ENCODE measurements around the gene WFIKKN1. TPM values are rescaled to one million over a fixed set of nuclear protein-coding genes. Genes with fewer than 3 reads are reported as not detected.
"Not testable (repeated sequence)": the region's sequence is repeated elsewhere in the genome, so short reads cannot be mapped to it uniquely, and the experiment has no call there.

Gene WFIKKN1
- total and polyA plus RNA-seq, 2 donors (not counting 1 experiment from before 2014, with no cell fraction given), result 0.64 to 0.84 TPM

GRCh38 chr16:596736-597060 is 34.1 kb upstream of the WFIKKN1 start:
- DNase-seq (no peak), ATAC-seq (ENCODE audit: low read depth) (no peak)
- Histone ChIP-seq H3K79me2 (ENCODE audit: control insufficient read depth, insufficient read depth, low read length) (peaks cover 69% of the 10 kb centered on the region), H3K36me3 (replicated peaks in 1 of 2; ENCODE audit: control extremely low read depth in 1 of 2, control insufficient read depth in 1 of 2, extremely low read depth in 1 of 2, insufficient read depth in 2 of 2, low read length in 1 of 2) (peaks cover 0 to 13% of the 10 kb centered on the region in 2 experiments), H3K9ac (ENCODE audit: low read length) (no peak overlapping the region), H2AFZ (ENCODE audit: insufficient read depth, low read depth, low read length, poor library complexity, severe bottlenecking) (no peak overlapping the region), H3K9me3 (ENCODE audit: control extremely low read depth in 1 of 3, control insufficient read depth in 2 of 3, insufficient read depth in 1 of 3, low read length in 2 of 3) (peaks cover 0 to 7% (median 0%) of the 10 kb centered on the region in 3 donors), H4K20me1 (ENCODE audit: control insufficient read depth, insufficient read depth, low read length, poor library complexity, severe bottlenecking) (peaks cover 43% of the 10 kb centered on the region), H3K4me3 (ENCODE audit: control extremely low read depth in 1 of 5, extremely low read depth in 1 of 5, insufficient read depth in 1 of 5, low read depth in 2 of 5, low read length in 4 of 5) (no peak overlapping the region), H3K4me2 (replicated peaks; ENCODE audit: low read depth, low read length, poor library complexity, severe bottlenecking) (no peak overlapping the region), H3K27ac (ENCODE audit: low read length in 2 of 2) (no peak overlapping the region), H3K27me3 (replicated peaks in 1 of 4; ENCODE audit: control extremely low read depth in 1 of 4, control insufficient read depth in 3 of 4, insufficient read depth in 4 of 4, low read length in 3 of 4) (no peaks in the 10 kb centered on the region), H3K4me1 (ENCODE audit: control insufficient read depth in 2 of 2, insufficient read depth in 2 of 2, low read length in 2 of 2) (peaks cover 0 to 5% of the 10 kb centered on the region in 2 donors)
- H3K4me1 Mint-ChIP-seq, result peaks cover 25% of the 10 kb centered on the region
- intact Hi-C loops (cut with micrococcal nuclease), result no loop called here
- ChIA-PET POLR2A (no interaction called here), CTCF (interaction anchor here (0.7 kb wide), 1 partner anchor 10 kb away, joined by 3 read pairs; no protein-coding TSS in a partner anchor)
- H3K27ac Mint-ChIP-seq, result no peak overlapping the region
- no peaks in the 10 kb centered on the region for H3K27me3 Mint-ChIP-seq
- H3K9me3 Mint-ChIP-seq (ENCODE audit: insufficient read depth), result no peaks in the 10 kb centered on the region
- WGBS (ENCODE audit: insufficient coverage), result 99% methylated on average over 12 of the region's 12 CpGs
- no peak for TF ChIP-seq EZH2 (IDR thresholded peaks at IDR 0.05; ENCODE audit: borderline replicate concordance, insufficient read depth, low read depth, low read length, poor library complexity, severe bottlenecking)
- no peak for TF ChIP-seq CTCF (IDR thresholded peaks at IDR 0.05)
- H3K4me3 Mint-ChIP-seq, result no peak overlapping the region

DNA sequence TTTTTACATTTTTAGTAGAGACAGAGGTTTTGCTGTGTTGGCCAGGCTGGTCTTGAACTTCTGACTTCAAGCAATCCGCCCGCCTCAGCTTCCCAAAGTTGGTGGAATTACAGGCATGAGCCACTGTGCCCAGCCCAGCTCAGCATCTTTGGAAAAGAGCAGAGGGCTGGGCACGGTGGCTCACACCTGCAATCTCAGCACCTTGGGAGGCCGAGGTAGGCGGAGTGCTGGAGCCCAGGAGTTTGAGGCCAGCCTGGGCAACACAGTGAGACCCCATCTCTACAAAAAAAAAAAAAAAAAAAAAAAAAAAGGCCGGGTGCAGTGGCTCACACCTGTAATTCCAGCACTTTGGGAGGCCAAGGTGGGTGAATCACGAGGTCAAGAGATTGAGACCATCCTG is 33.1 kb upstream of the WFIKKN1 start:
- H3K4me3 Mint-ChIP-seq; H3K4me1 ChIP-seq (ENCODE audit: control insufficient read depth in 2 of 2, insufficient read depth in 2 of 2, low read length in 2 of 2); H3K27me3 ChIP-seq (replicated peaks in 1 of 4; ENCODE audit: control extremely low read depth in 1 of 4, control insufficient read depth in 3 of 4, insufficient read depth in 4 of 4, low read length in 3 of 4); H3K4me3 ChIP-seq (ENCODE audit: control extremely low read depth in 1 of 5, extremely low read depth in 1 of 5, insufficient read depth in 1 of 5, low read depth in 2 of 5, low read length in 4 of 5); H3K9me3 Mint-ChIP-seq (ENCODE audit: insufficient read depth); H3K27ac Mint-ChIP-seq; ATAC-seq (ENCODE audit: low read depth); POLR2A ChIA-PET; H3K27me3 Mint-ChIP-seq; H3K9me3 ChIP-seq (ENCODE audit: control extremely low read depth in 1 of 3, control insufficient read depth in 2 of 3, insufficient read depth in 1 of 3, low read length in 2 of 3); DNase-seq; H3K9ac ChIP-seq (ENCODE audit: low read length); H3K4me2 ChIP-seq (replicated peaks; ENCODE audit: low read depth, low read length, poor library complexity, severe bottlenecking); H3K27ac ChIP-seq (ENCODE audit: low read length in 2 of 2); intact Hi-C loops (cut with micrococcal nuclease); CTCF ChIA-PET; H2AFZ ChIP-seq (ENCODE audit: insufficient read depth, low read depth, low read length, poor library complexity, severe bottlenecking): not testable (repeated sequence)
- WGBS (ENCODE audit: insufficient coverage), result 96% methylated on average over 4 of the region's 7 CpGs
- Histone ChIP-seq H4K20me1 (ENCODE audit: control insufficient read depth, insufficient read depth, low read length, poor library complexity, severe bottlenecking) (peaks cover 38% of the 10 kb centered on the region), H3K79me2 (ENCODE audit: control insufficient read depth, insufficient read depth, low read length) (peaks cover 68% of the 10 kb centered on the region), H3K36me3 (replicated peaks in 1 of 2; ENCODE audit: control extremely low read depth in 1 of 2, control insufficient read depth in 1 of 2, extremely low read depth in 1 of 2, insufficient read depth in 2 of 2, low read length in 1 of 2) (peaks cover 0 to 13% of the 10 kb centered on the region in 2 experiments)
- peaks cover 17% of the 10 kb centered on the region for H3K4me1 Mint-ChIP-seq

All from B cell (primary cell).